HUES6 (cell line): ENCODE measurements around the gene SRPX.

Source experiments
- H3K27ac ChIP-seq: 2 replicates; pipeline ENCODE4 v1.7.0; 2013; ENCODE audit warnings: low read depth, mild to moderate bottlenecking, low read length, inconsistent platforms
- H3K27me3 ChIP-seq: 2 replicates; pipeline ENCODE4 v1.6.1; 2013; ENCODE audit warnings: low read length; ENCODE audit not compliant: control insufficient read depth, insufficient read depth
- H3K36me3 ChIP-seq: 2 replicates; pipeline ENCODE4 v1.6.1; 2013; ENCODE audit warnings: low read length; ENCODE audit not compliant: control insufficient read depth, insufficient read depth
- H3K4me1 ChIP-seq: 2 replicates; pipeline ENCODE4 v1.6.1; 2013; ENCODE audit warnings: low read length; ENCODE audit not compliant: control insufficient read depth, insufficient read depth
- H3K4me3 ChIP-seq: 2 replicates; pipeline ENCODE4 v1.5.1; 2013; ENCODE audit warnings: low read depth, low read length
- H3K9ac ChIP-seq: one replicate; pipeline ENCODE4 v1.6.1; 2013; ENCODE audit warnings: mild to moderate bottlenecking, low read length
- H3K9me3 ChIP-seq: 2 replicates; pipeline ENCODE4 v1.6.1; 2013; ENCODE audit warnings: low read depth, low read length; ENCODE audit not compliant: control insufficient read depth, insufficient read depth

SRPX gene

DNA sequence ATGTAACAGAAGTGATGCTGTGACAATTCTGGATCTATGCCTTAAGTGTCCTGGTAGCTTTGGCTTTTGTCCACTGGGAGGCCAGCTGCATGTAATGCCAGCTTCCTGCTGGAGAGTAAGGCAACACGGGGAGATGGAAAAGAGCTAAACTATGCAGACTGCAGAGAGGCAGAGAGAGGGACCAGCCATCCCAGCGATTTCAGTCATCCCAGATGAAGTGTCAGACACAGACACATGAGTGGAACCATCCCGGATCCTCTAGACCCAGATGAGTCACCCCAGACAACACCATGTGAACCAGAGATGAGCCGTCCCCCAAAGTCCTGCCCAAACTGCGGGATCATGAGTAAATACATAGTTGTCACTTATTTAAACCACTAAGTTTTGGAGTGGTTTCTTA lies 14.6 kb downstream of the SRPX start:
- H3K9me3 ChIP-seq: no peaks in the 10 kb centered on the region
- no peaks in the 10 kb centered on the region for H3K4me1 ChIP-seq
- no peak overlapping the region for H3K27ac ChIP-seq
- no peaks in the 10 kb centered on the region; the same call in 1 of the 2 replicates for H3K27me3 ChIP-seq
- no peak overlapping the region for H3K4me3 ChIP-seq
- no peaks in the 10 kb centered on the region for H3K36me3 ChIP-seq
- H3K9ac ChIP-seq: no peak overlapping the region

DNA sequence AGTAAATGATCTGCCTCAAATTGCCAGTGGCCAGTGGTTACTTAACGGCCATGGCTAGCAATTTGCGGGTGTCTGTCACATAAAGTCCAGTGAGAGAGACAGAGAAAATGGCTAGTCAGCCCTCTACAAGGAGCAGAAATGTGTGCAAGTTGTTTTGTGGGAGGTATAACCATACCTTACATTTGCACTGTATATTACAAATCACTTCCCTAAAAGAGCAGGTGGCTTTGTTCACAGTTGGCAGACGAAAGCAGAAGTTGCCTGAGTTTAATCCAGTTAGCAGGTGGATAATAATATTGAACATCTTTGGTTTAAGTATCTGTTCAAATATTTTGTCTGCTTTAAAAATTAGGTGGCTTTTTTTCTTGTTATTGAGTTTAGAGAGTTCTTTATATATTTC lies 15.6 kb downstream of the SRPX start:
- Histone ChIP-seq H3K36me3 (no peaks in the 10 kb centered on the region), H3K27me3 (no peaks in the 10 kb centered on the region; the same call in 1 of the 2 replicates), H3K9ac (no peak overlapping the region), H3K4me1 (no peaks in the 10 kb centered on the region), H3K9me3 (no peaks in the 10 kb centered on the region), H3K4me3 (no peak overlapping the region), H3K27ac (no peak overlapping the region)

DNA sequence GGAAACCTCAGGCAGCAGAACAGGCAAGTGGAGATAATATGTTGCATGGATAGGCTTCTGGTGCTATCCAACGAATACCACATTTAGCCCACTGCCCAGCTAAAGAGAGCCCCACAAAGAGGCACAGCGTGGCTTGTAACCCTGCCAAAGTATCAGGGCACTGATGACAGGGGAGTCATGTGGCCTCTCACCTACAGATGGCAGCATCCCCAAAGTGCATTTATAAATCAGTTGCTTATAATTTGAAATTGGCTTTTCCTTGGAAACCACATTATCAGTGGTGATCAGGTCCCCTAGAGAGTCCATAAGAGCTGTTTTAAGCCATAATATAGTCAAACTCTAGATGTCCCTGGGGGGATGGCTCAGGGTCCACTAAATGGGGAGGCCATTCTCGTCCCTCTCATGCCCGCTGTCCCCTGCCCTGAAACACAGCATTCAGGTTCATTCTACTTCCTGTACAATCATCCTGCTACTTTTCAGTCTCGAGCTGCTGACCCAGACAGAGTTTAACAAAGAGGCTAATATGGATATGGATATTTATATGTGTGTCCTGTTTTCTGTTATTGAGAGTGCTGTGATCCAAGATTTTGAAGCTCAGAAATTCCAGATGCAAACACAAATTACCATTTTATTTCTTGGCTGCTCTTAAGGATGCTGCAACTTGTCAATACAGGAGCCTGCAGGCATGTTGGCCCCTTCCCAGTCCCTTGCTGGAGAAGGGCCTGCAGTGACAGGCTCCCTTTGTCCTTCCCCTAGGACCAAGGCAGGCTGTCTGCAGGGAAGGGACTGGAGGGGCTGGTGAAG lies 28.5 kb downstream of the SRPX start:
- Histone ChIP-seq H3K27ac (no peak overlapping the region), H3K9ac (no peak overlapping the region), H3K9me3 (no peaks in the 10 kb centered on the region), H3K4me1 (no peaks in the 10 kb centered on the region), H3K4me3 (no peak overlapping the region), H3K27me3 (no peaks in the 10 kb centered on the region; the same call in 1 of the 2 replicates), H3K36me3 (no peaks in the 10 kb centered on the region)

DNA sequence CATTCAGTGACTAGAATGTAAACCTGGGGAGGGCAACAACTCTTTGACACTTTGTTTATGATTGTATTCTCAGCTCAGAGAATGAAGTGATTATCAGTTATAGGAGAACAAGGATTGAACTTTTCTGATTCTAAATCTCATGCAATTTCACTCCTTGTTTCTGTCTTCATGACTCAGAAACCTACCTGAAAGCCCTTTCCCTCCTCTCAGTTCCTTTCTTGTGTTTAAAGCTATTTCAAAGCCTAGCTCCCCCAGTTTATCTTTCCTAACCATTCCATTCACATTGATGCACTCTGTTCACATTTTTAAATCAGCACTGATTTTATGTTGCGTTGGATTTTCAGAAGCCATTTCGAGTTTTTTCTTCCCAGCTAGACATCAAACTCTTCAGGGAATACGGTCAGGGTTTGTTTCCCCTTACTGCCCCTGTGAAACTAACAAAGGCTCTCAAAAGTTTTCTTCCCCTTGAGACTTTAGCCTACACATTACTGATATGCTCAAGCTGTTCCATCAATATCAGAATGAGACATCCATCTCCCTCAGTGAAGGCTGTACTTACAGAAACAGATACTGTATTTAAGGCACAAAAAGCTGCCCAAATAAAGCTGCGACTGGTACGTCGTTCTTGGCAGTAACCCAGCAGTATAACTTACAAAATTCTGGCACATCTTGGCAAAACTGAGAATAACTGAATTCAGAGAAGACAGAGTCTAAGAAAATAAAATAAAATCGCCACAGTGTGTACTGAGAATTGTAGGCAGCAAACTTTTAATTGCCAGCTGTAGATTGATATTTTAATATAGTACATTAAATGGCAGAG lies 31.0 kb downstream of the SRPX start:
- no peak overlapping the region for H3K9ac ChIP-seq
- no peaks in the 10 kb centered on the region for H3K4me1 ChIP-seq
- no peaks in the 10 kb centered on the region for H3K9me3 ChIP-seq
- no peak overlapping the region for H3K27ac ChIP-seq
- H3K36me3 ChIP-seq: no peaks in the 10 kb centered on the region
- no peak overlapping the region for H3K4me3 ChIP-seq
- H3K27me3 ChIP-seq: no peaks in the 10 kb centered on the region

DNA sequence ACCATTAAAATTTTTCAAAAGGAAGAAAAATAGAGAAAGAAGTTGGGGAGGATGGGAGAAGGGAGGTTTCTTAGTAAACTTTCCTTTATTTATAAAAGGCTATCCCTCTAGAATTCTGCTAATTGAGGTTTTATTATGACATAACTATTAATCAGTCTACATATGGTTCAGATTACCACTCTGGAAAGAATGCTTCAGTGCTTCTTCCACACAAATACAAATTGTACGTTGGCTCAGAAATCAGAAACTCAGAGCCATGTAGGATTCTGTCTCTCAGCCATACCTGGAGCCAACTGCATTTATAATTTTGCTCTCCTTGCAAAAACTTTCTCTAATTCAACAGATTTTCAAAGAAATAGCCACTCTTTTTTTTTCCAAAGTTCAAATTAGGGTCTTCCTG lies 37.1 kb downstream of the SRPX start:
- Histone ChIP-seq H3K4me3 (no peak overlapping the region), H3K9me3 (no peaks in the 10 kb centered on the region), H3K9ac (no peak overlapping the region), H3K4me1 (peaks cover under 1% of the 10 kb centered on the region), H3K27me3 (no peaks in the 10 kb centered on the region), H3K27ac (no peak overlapping the region), H3K36me3 (no peaks in the 10 kb centered on the region)

DNA sequence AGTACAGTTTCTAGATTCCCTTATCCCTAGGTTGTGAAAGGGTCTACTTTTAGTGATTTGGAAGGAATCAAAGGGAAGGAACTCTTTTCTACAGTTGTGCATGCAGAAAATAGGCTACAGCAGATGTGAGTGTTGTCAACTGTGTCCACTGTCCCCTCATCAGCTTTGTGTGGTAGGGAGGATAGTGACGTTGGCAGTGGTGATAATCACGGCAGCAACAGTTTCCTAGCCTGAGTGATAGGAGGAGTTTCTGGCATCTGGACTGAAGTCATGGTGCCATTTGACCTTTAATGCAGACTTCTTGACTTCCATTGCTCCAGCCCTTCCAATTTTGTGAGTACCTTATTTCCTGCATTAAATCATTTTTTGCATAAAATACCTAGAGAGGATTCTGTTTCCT lies 39.3 kb downstream of the SRPX start:
- Histone ChIP-seq H3K4me1 (peaks cover 6% of the 10 kb centered on the region), H3K27ac (no peak overlapping the region), H3K27me3 (no peaks in the 10 kb centered on the region; the same call in 1 of the 2 replicates), H3K4me3 (no peak overlapping the region), H3K9ac (no peak overlapping the region), H3K9me3 (no peaks in the 10 kb centered on the region), H3K36me3 (no peaks in the 10 kb centered on the region)

DNA sequence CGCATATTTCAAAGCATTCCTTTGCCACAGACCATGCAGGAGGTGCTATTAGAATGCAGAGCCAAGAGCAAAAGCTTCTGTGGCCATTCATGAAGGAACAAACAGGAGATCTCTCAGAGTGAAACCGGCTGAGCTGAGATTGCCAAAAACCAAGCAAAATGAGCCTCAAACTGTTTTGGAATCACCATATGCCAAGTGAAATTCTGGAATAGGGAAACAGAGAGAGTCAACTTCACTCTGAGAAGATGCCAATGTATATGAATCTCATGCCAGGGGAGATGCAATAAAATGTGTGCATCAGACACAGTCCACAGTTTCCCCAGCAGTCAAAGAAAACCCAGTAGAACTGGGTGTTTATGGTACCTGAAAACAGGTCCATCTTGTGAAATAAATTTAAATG lies 42.3 kb downstream of the SRPX start:
- Histone ChIP-seq H3K9me3 (no peaks in the 10 kb centered on the region), H3K36me3 (no peaks in the 10 kb centered on the region), H3K4me1 (peaks cover 6% of the 10 kb centered on the region), H3K27me3 (no peaks in the 10 kb centered on the region; the same call in 1 of the 2 replicates), H3K27ac (no peak overlapping the region), H3K4me3 (no peak overlapping the region), H3K9ac (no peak overlapping the region)

DNA sequence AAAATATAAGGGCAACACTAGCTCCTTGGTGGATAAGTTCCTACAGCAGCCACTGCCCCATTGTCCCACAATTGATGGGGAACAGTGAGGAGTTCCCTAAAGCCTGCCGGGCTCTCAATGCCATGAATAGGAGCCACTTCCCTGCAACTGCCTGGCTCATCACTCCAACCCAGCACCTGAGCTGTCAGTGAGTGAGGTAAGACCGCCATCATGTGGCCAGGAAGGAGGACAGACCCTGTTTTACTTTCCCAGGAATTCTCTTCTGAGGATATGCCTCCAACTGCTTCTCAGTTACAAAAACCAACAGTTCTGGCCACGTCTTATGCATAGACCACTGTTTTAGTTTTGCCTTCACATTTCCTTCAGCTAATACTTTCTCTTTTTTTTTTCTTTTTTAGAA lies 45.5 kb downstream of the SRPX start:
- Histone ChIP-seq H3K36me3 (no peaks in the 10 kb centered on the region), H3K27ac (no peak overlapping the region), H3K4me3 (no peak overlapping the region), H3K9ac (no peak overlapping the region), H3K27me3 (no peaks in the 10 kb centered on the region; the same call in 1 of the 2 replicates), H3K9me3 (no peaks in the 10 kb centered on the region), H3K4me1 (peaks cover 16% of the 10 kb centered on the region)

DNA sequence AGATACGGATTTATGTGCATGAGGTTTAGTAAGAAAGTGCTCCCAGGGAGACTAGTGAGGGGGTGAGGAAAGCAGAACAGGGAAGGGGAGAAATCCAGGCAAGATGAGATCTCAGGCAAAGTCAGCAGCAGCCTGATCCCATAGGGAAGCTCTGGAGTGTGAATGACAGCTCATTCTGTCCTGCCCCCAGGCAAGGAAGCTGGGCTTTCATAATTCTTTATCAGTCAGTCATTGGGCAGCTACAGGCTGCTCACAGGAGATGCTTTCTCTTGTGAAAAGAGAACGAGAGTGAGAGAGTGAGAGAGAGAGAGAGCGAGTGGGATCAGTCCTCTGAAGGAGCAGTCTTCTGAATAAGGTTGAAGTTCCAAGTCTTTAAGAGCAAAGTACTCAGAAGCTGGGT lies 48.1 kb downstream of the SRPX start:
- no peaks in the 10 kb centered on the region for H3K36me3 ChIP-seq
- H3K9me3 ChIP-seq: no peaks in the 10 kb centered on the region
- no peak overlapping the region for H3K4me3 ChIP-seq
- peaks cover 10% of the 10 kb centered on the region for H3K4me1 ChIP-seq
- H3K27me3 ChIP-seq: no peaks in the 10 kb centered on the region
- H3K27ac ChIP-seq: no peak overlapping the region
- no peak overlapping the region for H3K9ac ChIP-seq

DNA sequence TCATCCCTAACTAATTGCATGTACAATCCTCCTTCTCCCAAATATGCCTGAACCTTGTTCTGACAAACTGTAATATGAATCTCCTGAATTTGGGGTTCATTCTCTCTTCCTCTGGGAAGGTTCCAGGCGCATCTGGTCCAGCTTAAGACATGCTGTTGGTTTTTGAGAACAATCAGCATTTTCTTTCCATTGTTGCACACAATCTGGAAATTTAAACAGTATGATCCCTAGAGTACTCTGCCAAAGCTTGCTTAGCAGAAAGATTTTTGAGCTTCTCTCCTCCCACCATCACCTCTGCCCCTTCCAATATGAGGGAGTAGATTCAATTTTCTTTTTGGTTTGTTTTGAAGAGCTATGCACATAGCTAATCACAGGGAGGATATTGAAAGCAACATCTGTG lies 50.1 kb downstream of the SRPX start:
- Histone ChIP-seq H3K9ac (no peak overlapping the region), H3K4me3 (no peak overlapping the region), H3K36me3 (no peaks in the 10 kb centered on the region), H3K4me1 (peaks cover 10% of the 10 kb centered on the region), H3K27me3 (no peaks in the 10 kb centered on the region), H3K27ac (no peak overlapping the region), H3K9me3 (no peaks in the 10 kb centered on the region)

DNA sequence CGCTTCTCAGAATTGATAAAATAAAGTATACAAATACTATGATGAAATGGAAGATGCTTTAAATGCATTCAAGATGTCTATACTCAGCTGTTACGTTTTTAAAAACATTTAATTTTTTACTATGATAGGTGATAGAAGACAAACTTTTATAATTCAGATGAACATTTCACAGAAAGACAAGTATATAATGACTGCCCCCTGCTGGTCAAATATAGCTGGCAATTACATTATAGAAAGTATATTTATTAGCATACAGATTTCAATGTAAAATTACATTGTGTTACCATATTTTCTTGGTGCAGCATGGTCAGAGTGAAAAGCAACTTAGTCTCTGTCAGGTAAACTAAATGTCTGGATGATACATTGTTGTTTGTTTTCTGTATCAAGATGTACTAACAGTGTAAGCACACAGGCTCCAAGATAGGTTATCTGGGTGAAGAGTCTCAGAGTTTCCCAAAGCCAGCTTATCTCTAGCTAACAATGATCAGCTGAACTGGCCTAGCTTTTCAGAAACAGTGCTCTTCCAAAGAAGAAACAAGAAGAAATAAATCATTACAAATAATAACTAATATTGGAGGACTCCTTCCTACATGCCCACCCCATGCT lies 54.1 kb downstream of the SRPX start:
- peaks cover 10% of the 10 kb centered on the region for H3K4me1 ChIP-seq
- H3K9ac ChIP-seq: no peak overlapping the region
- H3K4me3 ChIP-seq: no peak overlapping the region
- no peaks in the 10 kb centered on the region for H3K9me3 ChIP-seq
- no peaks in the 10 kb centered on the region for H3K36me3 ChIP-seq
- no peaks in the 10 kb centered on the region for H3K27me3 ChIP-seq
- no peak overlapping the region for H3K27ac ChIP-seq
